Mesodermal cell (in vitro differentiated cells): ENCODE results near the gene LARP4B.

ENCODE experiments used
- H3K27ac ChIP-seq: 2 replicates; pipeline ENCODE4 v1.7.0; 2013; ENCODE audit warnings: mild to moderate bottlenecking, low read depth, low read length, moderate library complexity; ENCODE audit not compliant: severe bottlenecking
- H3K36me3 ChIP-seq: 2 replicates; pipeline ENCODE4 v1.7.1; 2013; ENCODE audit warnings: mild to moderate bottlenecking, low read length, moderate library complexity; ENCODE audit not compliant: control insufficient read depth, insufficient read depth
- H3K4me1 ChIP-seq: one replicate; pipeline ENCODE4 v1.7.1; 2013; ENCODE audit warnings: mild to moderate bottlenecking, low read length; ENCODE audit not compliant: insufficient read depth, control insufficient read depth, poor library complexity, severe bottlenecking
- H3K4me3 ChIP-seq: 2 replicates; pipeline ENCODE4 v1.7.0; 2013; ENCODE audit warnings: low read length, control low read depth, mild to moderate bottlenecking; ENCODE audit not compliant: insufficient read depth, poor library complexity, severe bottlenecking; ENCODE audit errors: extremely low read depth
- H3K9me3 ChIP-seq: 2 replicates; pipeline ENCODE4 v1.7.1; 2013; ENCODE audit warnings: mild to moderate bottlenecking, low read length, moderate library complexity; ENCODE audit not compliant: control insufficient read depth
- WGBS, 2 experiments: methylation state at CpG; one replicate each; pipeline ENCODE4 v1.1.5; 2013; ENCODE audit warnings: missing lambda C conversion rate in 2 of 2; ENCODE audit not compliant: insufficient coverage in 2 of 2; 5-methylcytosine and 5-hydroxymethylcytosine counted together

The LARP4B gene

GRCh38 chr10:761376-761775, 170.1 kb downstream of the LARP4B start:
- Histone ChIP-seq H3K36me3 (no peaks in the 10 kb centered on the region), H3K4me1 (no peaks in the 10 kb centered on the region), H3K27ac (no peak overlapping the region), H3K9me3 (no peaks in the 10 kb centered on the region), H3K4me3 (no peak overlapping the region)

- WGBS, 2 experiments: 100% methylated on average over 1 of the region's 2 CpGs; no CpG with 5 or more reads in 1 of the 2 experiments
- H3K4me1 ChIP-seq: no peaks in the 10 kb centered on the region
- H3K9me3 ChIP-seq: no peaks in the 10 kb centered on the region
- H3K27ac ChIP-seq: no peak overlapping the region
- no peaks in the 10 kb centered on the region for H3K36me3 ChIP-seq
- H3K4me3 ChIP-seq: no peak overlapping the region
Measured at GRCh38 chr10:760622-761021, 170.9 kb downstream of the LARP4B start.

GRCh38 chr10:759898-760477, 171.5 kb downstream of the LARP4B start:
- no peaks in the 10 kb centered on the region for H3K36me3 ChIP-seq

More at GRCh38 chr10:759898-760477, 171.5 kb downstream of the LARP4B start:
- H3K9me3 ChIP-seq: no peaks in the 10 kb centered on the region
- no peak overlapping the region for H3K27ac ChIP-seq
- whole genome bisulfite sequencing, 2 experiments: 33 to 87% methylated on average over 1 to 4 of the region's 5 CpGs
- no peaks in the 10 kb centered on the region for H3K4me1 ChIP-seq
- no peak overlapping the region for H3K4me3 ChIP-seq
